DMS153 (cell line): ENCODE measurements around the gene FGF12.

ENCODE experiments used
- DNase-seq: peaks from one replicate; lab custom pipeline; 2025; lab: John Stamatoyannopoulos, UW

The FGF12 gene

DNA sequence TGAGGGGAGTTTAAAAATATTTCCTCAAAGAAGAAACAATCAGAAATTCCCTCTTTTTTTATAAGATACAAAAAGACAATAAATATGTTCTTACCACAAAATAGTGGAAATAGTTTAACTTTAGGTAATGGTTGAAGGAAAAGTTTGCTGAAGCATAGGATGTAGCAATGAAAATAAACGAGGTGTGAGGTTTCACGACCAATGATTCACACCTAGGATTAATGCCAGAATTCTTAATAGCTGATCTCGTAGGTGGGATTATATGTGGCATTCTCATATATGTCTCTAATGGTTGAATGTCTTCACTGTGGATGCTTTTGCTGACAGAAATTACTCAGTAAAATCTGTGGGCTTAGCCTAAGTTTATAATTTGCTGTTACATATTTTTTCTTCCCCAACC is 467.7 kb downstream of the FGF12 start:
- DNase-seq: no peak

- DNase-seq: no peak
Observed at GRCh38 chr3:192258721-192259120, 468.6 kb downstream of the FGF12 start.

DNA sequence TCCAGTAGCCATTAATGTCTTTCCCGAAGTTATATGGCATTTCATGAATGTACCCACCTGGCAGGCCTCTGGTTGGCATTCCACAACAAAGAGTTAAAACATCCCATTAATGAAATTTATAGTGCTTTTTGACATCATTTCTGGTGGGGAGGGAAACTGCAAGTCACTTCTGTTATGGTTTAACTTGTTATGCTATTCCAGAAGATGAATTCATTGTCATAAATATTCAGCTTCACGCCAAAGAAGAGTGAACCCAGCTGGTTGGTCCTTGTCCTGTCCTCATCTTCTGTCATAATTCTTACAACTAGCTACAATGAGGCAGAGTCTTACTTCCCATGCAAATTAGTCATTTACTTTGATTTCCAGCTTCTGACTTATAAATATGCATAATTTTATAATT is 471.5 kb downstream of the FGF12 start:
- DNase-seq: no peak

DNA sequence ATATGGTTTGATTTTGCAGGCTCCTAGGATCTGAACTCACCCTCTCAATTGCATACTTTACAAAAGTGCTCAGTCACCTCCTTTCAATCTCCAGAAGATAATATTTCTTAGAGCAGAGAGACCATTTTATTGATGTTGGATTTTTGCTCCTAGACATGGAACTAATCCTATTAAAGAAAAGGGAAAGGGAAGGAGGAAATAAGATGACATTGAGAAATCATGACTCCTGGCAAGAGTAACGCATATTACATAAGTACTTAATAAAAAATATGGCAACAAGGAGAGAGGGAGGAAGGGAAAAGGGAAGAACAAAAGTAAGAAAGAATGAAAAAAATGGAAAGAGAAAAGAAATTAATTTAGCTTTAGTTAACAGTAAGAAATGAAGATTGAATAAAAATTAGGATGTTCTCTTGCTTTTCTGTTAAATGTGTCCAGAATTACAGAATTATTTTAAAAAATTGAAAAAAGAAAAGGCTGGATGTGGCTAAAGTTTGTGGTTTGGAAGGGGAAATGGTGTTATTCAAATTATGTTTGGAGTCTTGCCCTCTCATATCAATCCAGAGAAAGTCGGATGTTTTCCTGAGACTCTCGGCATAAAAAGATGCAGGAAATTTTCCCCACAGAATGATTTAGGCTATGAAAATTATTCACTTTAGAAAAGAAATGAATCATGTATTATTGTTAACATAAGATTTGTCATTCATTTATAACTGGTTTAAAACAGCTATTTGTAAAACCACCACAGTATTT is 474.0 kb downstream of the FGF12 start:
- DNase-seq: no peak

- no peak for DNase-seq
Observed at GRCh38 chr3:192249516-192249915, 477.8 kb downstream of the FGF12 start.

DNA sequence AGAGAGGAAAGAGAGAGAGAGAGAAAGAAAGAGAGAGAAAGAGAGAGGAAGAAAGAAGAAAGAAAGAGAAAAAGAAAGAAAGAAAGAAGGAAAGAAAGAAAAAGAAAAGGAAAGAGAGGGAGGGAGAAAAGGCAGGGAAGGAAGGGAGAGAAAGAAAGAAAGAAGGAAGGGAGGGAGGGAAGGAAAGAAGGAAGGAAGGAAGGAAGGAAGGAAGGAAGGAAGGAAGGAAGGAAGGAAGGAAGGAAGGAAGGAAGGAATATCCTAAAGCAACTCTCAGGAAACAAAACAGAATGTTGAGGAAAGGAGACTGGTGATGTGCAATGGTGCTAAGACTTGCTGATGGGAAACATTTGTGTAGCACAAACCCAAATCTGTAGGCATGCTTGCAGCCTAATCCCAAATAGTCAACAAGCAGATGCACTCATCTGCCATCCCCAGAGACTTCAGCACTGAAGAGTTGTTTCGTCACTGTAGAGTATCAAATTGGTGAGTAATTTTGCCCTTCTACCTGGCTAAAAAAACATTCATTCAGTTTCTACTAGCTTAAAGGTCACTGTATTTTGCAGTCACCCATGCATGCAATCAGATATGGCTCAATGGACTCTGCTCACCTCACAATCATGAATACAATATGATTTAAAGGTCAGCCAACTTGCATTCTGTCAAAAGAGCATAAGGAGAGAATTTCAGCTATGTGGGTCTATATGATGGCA is 480.3 kb downstream of the FGF12 start:
- DNase-seq: no peak

DNA sequence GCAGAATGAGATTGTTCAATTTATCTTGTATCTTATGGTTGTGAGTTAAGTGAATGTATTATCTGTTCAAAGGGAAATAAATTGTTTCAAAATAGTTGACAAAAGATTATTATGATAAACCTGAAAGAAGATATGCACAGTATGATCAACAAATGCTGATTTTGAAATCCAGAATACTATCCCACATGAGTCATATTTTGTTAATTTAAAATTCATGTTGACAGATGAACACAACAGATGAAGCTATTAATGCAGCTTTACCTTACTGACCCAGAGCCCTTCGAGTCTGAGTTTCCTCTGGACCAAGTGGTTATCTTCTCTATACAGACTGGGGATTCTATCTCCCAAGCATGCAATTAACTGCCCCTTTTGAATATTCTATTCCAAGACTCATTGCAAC is 482.8 kb downstream of the FGF12 start:
- no peak for DNase-seq

DNA sequence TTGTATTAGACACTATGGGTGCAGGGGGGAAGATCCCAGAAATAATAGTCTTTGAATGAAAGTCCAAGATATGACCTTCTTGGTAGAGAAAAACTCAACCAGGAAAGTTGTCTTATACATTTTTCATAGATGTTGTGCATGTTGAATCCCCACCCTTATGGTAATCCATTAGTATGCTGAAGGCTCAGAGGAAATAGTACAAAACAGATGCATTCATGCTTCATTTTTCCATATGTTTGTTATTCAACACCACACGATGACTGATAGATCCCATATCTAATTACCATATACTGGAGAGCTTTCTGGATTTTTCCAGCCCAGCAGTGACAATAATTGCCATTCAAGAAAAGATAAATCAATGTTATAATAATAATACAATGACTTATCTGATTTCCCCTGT is 487.4 kb downstream of the FGF12 start:
- no peak for DNase-seq

- DNase-seq: no peak
Observed at GRCh38 chr3:192237992-192238608, 489.2 kb downstream of the FGF12 start.

DNA sequence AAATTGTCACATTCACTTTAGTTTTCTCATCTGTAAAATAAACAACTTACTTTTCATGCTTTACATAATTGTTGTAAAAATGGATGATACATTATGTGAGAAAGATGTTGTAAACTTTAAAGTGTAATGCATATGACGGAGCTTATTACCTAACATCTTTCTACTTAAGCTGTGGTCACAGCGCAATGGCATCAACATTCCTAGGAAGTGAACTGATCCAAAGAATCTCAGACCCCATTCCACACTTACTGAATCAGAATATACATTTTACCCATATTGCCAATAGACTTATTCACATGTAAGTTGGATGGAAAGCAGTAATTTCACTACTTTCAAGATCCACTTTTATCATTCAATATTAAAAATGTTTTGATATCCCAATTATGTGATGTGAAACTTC is 497.5 kb downstream of the FGF12 start:
- DNase-seq: no peak

- DNase-seq: no peak
Observed at GRCh38 chr3:192224634-192225155, 502.6 kb downstream of the FGF12 start.

GRCh38 chr3:192223815-192224214 is 503.5 kb downstream of the FGF12 start:
- no peak for DNase-seq

GRCh38 chr3:192220915-192221314 is 506.4 kb downstream of the FGF12 start:
- no peak for DNase-seq

DNA sequence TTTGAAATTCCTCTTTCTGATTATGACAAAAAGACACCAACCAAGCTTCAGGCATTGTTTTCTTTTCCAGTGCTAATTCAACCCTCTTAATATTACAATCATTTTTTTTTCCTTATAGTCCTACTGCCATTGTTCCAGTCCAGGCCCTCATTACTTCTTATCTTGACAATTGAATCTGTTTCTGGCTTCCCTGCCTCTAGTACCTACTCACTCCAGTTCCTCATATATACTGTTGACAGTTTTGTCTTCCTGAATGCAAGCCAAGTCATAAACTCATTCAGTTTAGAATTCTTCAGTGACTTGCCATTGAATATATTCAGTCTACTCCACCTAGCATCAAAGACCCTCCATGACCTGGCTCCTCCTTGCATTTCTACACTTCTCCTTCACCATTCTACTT is 507.4 kb downstream of the FGF12 start:
- no peak for DNase-seq

DNA sequence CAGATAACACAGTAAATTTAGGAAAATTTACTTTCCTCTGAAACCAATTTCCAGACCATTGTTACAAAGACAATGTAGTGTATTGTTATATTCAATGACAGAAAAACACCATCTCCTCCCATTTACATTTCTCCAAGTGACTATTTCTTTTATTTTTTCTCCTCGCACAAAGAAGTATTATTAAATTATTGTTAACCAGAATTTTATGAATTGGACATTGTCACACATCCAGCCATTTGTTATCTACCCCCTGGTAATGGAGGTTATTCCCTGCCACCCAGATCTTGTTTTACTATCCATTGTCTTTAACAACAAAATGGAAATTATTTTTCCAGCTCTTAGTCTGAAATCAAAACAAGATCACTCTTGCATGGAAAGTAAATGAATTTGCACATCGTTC is 511.3 kb downstream of the FGF12 start:
- no peak for DNase-seq

DNA sequence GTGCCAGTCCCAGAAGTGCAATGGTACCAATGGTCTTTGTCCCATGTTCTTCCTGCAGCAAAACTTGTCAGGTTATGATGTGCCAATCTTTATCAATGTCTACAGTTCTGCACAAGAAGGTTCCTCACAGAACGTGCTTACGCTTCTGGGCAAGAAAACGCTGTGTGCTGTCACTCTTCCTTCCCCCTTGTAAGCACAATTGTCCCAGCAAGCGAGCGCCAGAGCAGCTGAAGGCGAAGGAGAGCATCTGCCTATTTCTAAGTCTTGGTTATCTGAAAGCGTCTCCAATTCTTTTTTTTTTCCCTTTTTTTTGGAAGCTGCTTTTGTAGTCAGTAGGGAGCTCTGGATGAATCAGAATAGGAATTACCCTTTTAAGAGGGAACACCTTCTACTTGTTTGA is 514.4 kb downstream of the FGF12 start:
- no peak for DNase-seq

DNA sequence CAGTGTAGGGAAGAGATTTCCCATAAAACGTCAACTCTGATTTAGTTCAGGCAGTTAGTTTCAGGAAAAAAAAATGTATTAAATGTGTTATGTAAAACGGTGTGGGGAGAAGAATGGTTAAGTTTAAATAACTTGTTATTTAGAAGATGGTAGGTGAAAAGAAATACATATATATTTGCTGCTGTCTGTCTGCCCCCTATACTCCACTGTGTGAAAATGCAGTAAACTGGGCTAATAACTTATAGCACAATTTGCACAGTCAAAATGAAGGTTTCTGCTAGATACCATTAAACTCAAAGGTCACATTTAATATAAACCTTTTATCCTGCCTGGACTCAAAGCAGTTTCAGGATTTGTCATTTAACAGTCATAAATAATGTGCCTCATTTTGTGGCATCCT is 515.0 kb downstream of the FGF12 start:
- no peak for DNase-seq

DNA sequence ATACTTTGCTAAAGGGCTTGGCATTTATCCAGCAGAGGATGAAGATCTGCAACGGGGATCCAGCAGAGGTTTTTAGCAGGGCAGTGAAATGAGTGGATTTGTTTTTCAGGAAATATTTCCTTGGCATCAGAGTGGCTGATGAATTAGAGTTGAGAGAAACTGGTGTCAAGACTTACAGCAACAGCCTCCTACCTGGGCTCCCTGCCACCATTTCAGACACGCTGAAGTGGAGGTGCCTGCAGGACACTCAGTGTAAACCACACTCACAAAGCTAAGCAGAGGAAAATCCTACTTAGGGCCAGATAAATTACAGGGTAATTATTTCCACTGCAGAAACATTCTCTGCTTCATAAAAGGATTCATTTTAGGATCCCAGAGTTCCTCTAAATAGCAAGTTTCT is 519.7 kb downstream of the FGF12 start:
- peak; percentile 81 for DNase-seq

DNA sequence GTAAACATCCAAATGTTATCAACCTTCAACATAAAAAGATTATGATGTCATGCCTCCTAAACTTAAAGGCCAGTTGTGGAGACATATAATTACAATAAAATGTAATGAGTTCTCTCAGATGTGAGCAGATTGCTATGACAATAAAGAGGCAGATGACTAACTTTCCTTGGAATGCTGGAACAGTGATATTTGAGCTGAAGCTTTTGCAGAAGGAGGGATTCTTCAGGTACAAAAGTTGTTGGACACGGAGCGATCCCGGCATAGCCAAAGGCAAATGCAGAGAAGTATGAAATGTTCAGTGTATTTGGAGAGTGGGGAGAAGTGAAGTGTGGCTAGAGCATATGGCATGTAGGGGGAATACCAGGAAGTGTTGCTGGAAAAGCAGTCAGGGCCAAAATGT is 520.1 kb downstream of the FGF12 start:
- no peak for DNase-seq

DNA sequence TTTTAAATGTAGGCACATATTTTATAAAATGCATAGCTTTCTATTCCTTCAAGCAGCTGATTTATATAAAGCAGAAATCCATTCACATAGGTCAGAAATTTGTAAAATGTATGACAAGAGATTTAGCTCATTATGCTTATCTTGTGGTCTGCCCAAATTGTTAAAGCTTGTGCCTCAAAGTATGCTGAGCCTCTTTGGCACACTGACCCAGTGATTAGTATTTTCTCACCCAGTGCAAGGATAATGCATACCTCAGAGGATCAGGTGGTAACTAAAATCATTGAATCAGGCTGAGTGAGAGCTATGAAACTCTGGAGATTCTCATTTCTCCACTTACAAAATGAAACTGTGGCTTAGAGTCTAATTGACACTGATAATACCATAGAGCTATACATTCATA is 533.3 kb downstream of the FGF12 start:
- no peak for DNase-seq

- no peak for DNase-seq
Observed at GRCh38 chr3:192188218-192188835, 539.0 kb downstream of the FGF12 start.

DNA sequence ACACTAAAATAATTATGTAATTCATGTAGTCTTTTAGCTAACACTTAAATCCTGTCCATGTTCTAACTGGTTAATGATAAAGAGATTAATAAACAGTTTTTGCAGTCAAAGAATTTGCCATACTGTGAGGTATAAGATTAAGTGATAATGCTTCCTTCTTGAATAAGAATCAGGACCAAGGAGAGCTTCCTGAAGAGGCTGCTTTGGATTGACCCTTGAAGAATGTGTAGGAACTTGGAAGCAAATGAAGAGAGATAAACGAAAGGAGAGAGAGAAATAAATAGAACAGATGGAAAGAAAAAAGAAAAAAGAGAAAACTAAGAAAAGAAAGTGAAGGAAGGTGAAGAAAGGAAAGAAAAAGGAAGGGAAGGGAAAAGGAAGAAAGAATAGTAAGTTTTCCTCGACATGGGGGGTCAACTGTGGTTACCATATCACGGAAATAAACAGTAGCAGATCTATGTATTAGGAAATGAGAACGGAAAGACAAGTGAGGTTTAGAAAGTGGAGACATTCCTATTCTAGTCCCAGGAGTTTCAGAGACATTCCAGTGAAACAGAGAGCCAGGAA is 539.8 kb downstream of the FGF12 start:
- no peak for DNase-seq
